CD4-positive, alpha-beta memory T cell (primary cell): ENCODE measurements around the gene GSE1. TPM values are rescaled to one million over a fixed set of nuclear protein-coding genes. Genes with fewer than 3 reads are reported as not detected.
A peak's percentile ranks its signal among the peaks of the same experiment; 100 is the strongest.

Experiments
- CTCF ChIA-PET: fragments of 350-600 bp; sonication (Branson Sonifier 250); formaldehyde crosslinking; loops from one replicate; lab custom pipeline; 2021; ENCODE audit warnings: inconsistent platforms; ENCODE audit not compliant: partially characterized antibody; lab: Charles Lee
- POLR2A ChIA-PET: fragments of 350-600 bp; sonication (Branson Sonifier 250); formaldehyde crosslinking; loops from one replicate; lab custom pipeline; 2021; ENCODE audit not compliant: partially characterized antibody; lab: Charles Lee
- DNase-seq, 5 donors: peaks; one replicate each; pipeline versions ENCODE4 v3.0.0 to v3.0.0-alpha.2; 2020 to 2022; ENCODE audit warnings: mixed read lengths in 1 of 5
- H3K27ac ChIP-seq: one replicate; pipeline ENCODE4 v1.7.0; 2013; ENCODE audit warnings: low read depth, low read length
- H3K27me3 ChIP-seq: 2 replicates; pipeline ENCODE4 v1.7.0; 2013; ENCODE audit warnings: mild to moderate bottlenecking, low read length, moderate library complexity; ENCODE audit not compliant: insufficient read depth
- H3K36me3 ChIP-seq: 2 replicates; pipeline ENCODE4 v1.7.0; 2013; ENCODE audit warnings: mild to moderate bottlenecking, low read length, moderate library complexity; ENCODE audit not compliant: insufficient read depth
- H3K4me1 ChIP-seq: 2 replicates; pipeline ENCODE4 v1.7.0; 2013; ENCODE audit warnings: mild to moderate bottlenecking, low read length, moderate library complexity; ENCODE audit not compliant: insufficient read depth
- H3K4me3 ChIP-seq, 2 donors: one replicate each; pipeline ENCODE4 v1.7.0; 2013; ENCODE audit warnings: low read length in 2 of 2, mild to moderate bottlenecking in 1 of 2
- H3K9me3 ChIP-seq, 2 donors: one replicate each; pipeline ENCODE4 v1.7.0; 2013; ENCODE audit warnings: low read length in 2 of 2, control low read depth in 1 of 2; ENCODE audit not compliant: control insufficient read depth in 1 of 2
- H3K27ac Mint-ChIP-seq, 7 donors: one replicate each; pipeline ENCODE4 v1.8.0; 2020 to 2021; ENCODE audit warnings: mixed read lengths in 7 of 7, mild to moderate bottlenecking in 6 of 7, inconsistent platforms in 3 of 7, moderate library complexity in 3 of 7
- H3K27me3 Mint-ChIP-seq, 2 donors: one replicate each; pipeline ENCODE4 v1.8.0; 2020 to 2021; ENCODE audit warnings: mixed read lengths in 2 of 2
- H3K36me3 Mint-ChIP-seq, 2 donors: one replicate each; pipeline ENCODE4 v1.8.0; 2020 to 2021; ENCODE audit warnings: mixed read lengths in 2 of 2, inconsistent platforms in 1 of 2, mild to moderate bottlenecking in 1 of 2
- H3K4me1 Mint-ChIP-seq, 4 donors: one replicate each; pipeline ENCODE4 v1.8.0; 2020 to 2021; ENCODE audit warnings: mixed read lengths in 4 of 4, mild to moderate bottlenecking in 1 of 4
- H3K4me3 Mint-ChIP-seq, 8 donors: one replicate each; pipeline ENCODE4 v1.8.0; 2020 to 2021; ENCODE audit warnings: mixed read lengths in 8 of 8, mild to moderate bottlenecking in 7 of 8, moderate library complexity in 6 of 8, inconsistent platforms in 3 of 8
- H3K9me3 Mint-ChIP-seq, 8 donors: one replicate each; pipeline ENCODE4 v1.8.0; 2020 to 2021; ENCODE audit warnings: mixed read lengths in 8 of 8, mild to moderate bottlenecking in 5 of 8, inconsistent platforms in 3 of 8, moderate library complexity in 1 of 8
- intact Hi-C: fragments of 100-400 bp; cut with micrococcal nuclease; formaldehyde crosslinking; loops from one replicate; pipeline ENCODE4 v1.15.1; 2023
- polyA plus RNA-seq, 2 donors: library from polyadenylated mRNA; unstranded; fragments of 300-500 nt; fragmentation: Illumina TruSeq; gene quantifications; one replicate each; pipeline ENCODE4 v1.2.3, GENCODE V29; 2021
- total RNA-seq, 2 experiments: library from RNA; stranded (reverse); gene quantifications; one replicate each; pipeline ENCODE4 v1.2.3, GENCODE V29; 2021

Gene GSE1
- total and polyA plus RNA-seq, 4 experiments from 2014 or later = 0.23 to 25.0 (median 13.1) TPM

GRCh38 chr16:85689285-85689949 lies 76.3 kb downstream of the GSE1 start:
- Mint-ChIP-seq H3K9me3 (no peaks in the 10 kb centered on the region), H3K27me3 (peaks cover 0 to 2% of the 10 kb centered on the region in 2 donors), H3K36me3 (no peaks in the 10 kb centered on the region), H3K4me3 (peak overlapping the region; percentile 42 to 81 (median 66)), H3K4me1 (peaks cover 0 to 14% (median 8%) of the 10 kb centered on the region in 4 donors), H3K27ac (peak overlapping the region in 2 of 7 donors; percentile 53 to 76)
- CTCF ChIA-PET = interaction anchor here (1.0 kb wide), 1 partner anchor 30 kb away, joined by 3 read pairs; no protein-coding TSS in a partner anchor
- Histone ChIP-seq H3K27me3 (no peaks in the 10 kb centered on the region), H3K4me1 (peaks cover 23% of the 10 kb centered on the region), H3K27ac (no peak overlapping the region), H3K4me3 (peak overlapping the region in 1 of 2 donors; percentile 22), H3K9me3 (no peaks in the 10 kb centered on the region), H3K36me3 (no peaks in the 10 kb centered on the region)
- POLR2A ChIA-PET = no interaction called here
- intact Hi-C loops = loop anchor here (1.0 to 10.0 kb wide), 5 partner anchors 14 to 1575 kb away; partner anchors contain the start of genes COX4I1, EMC8 and MBTPS1
- peak in 1 of 5 donors; percentile 4 for DNase-seq

- H3K9me3 ChIP-seq = no peaks in the 10 kb centered on the region
- no peak for DNase-seq
- POLR2A ChIA-PET = no interaction called here
- peaks cover 3% of the 10 kb centered on the region in 2 donors for H3K27me3 Mint-ChIP-seq
- intact Hi-C loops = loop anchor here (1.0 to 10.0 kb wide), 5 partner anchors 15 to 1575 kb away; partner anchors contain the start of genes COX4I1, EMC8 and MBTPS1
- peaks cover 0 to 14% (median 8%) of the 10 kb centered on the region in 4 donors for H3K4me1 Mint-ChIP-seq
- CTCF ChIA-PET = interaction anchor here (1.0 kb wide), 1 partner anchor 30 kb away, joined by 3 read pairs; no protein-coding TSS in a partner anchor
- H3K36me3 ChIP-seq = no peaks in the 10 kb centered on the region
- H3K27ac Mint-ChIP-seq = peak overlapping the region in 1 of 7 donors; percentile 24
- no peaks in the 10 kb centered on the region for H3K27me3 ChIP-seq
- peaks cover 23% of the 10 kb centered on the region for H3K4me1 ChIP-seq
- no peaks in the 10 kb centered on the region for H3K9me3 Mint-ChIP-seq
- no peak overlapping the region for H3K4me3 ChIP-seq
- no peaks in the 10 kb centered on the region for H3K36me3 Mint-ChIP-seq
- H3K27ac ChIP-seq = no peak overlapping the region
- H3K4me3 Mint-ChIP-seq = peak overlapping the region in 4 of 8 donors; percentile 15 to 46 (median 32)
Observed at GRCh38 chr16:85689950-85690320, 76.8 kb downstream of the GSE1 start.

GRCh38 chr16:85690469-85691064 lies 77.4 kb downstream of the GSE1 start:
- ChIA-PET POLR2A (no interaction called here), CTCF (interaction anchor here (1.0 kb wide), 1 partner anchor 29 kb away, joined by 3 read pairs; no protein-coding TSS in a partner anchor)
- no peak overlapping the region for H3K27ac ChIP-seq
- no peak overlapping the region for H3K27ac Mint-ChIP-seq
- DNase-seq = no peak
- H3K36me3 ChIP-seq = no peaks in the 10 kb centered on the region
- H3K9me3 Mint-ChIP-seq = no peaks in the 10 kb centered on the region
- peaks cover 4 to 6% of the 10 kb centered on the region in 2 donors for H3K27me3 Mint-ChIP-seq
- H3K27me3 ChIP-seq = no peaks in the 10 kb centered on the region
- no peaks in the 10 kb centered on the region for H3K36me3 Mint-ChIP-seq
- intact Hi-C loops = no loop called here
- H3K4me1 ChIP-seq = peaks cover 23% of the 10 kb centered on the region
- H3K4me3 Mint-ChIP-seq = peak overlapping the region in 1 of 8 donors; percentile 29
- H3K9me3 ChIP-seq = no peaks in the 10 kb centered on the region
- H3K4me1 Mint-ChIP-seq = peaks cover 0 to 14% (median 8%) of the 10 kb centered on the region in 4 donors
- H3K4me3 ChIP-seq = no peak overlapping the region

GRCh38 chr16:85695196-85696128 lies 82.3 kb downstream of the GSE1 start:
- Histone ChIP-seq H3K4me3 (no peak overlapping the region), H3K9me3 (no peaks in the 10 kb centered on the region), H3K4me1 (no peaks in the 10 kb centered on the region), H3K27me3 (no peaks in the 10 kb centered on the region), H3K36me3 (no peaks in the 10 kb centered on the region), H3K27ac (no peak overlapping the region)
- ChIA-PET CTCF (no interaction called here), POLR2A (interaction anchor here (1.4 kb wide), 1 partner anchor 19 kb away, joined by 3 read pairs; no protein-coding TSS in a partner anchor)
- no peak overlapping the region for H3K27ac Mint-ChIP-seq
- no peak for DNase-seq
- H3K4me1 Mint-ChIP-seq = no peaks in the 10 kb centered on the region
- no peaks in the 10 kb centered on the region for H3K36me3 Mint-ChIP-seq
- H3K4me3 Mint-ChIP-seq = no peak overlapping the region
- intact Hi-C loops = no loop called here
- H3K9me3 Mint-ChIP-seq = peaks cover 0 to 2% (median 0%) of the 10 kb centered on the region in 8 donors
- peaks cover 10 to 14% of the 10 kb centered on the region in 2 donors for H3K27me3 Mint-ChIP-seq

- DNase-seq = no peak
Observed at GRCh38 chr16:85696781-85697180, 83.7 kb downstream of the GSE1 start.

GRCh38 chr16:85697431-85697830 lies 84.3 kb downstream of the GSE1 start:
- no peaks in the 10 kb centered on the region for H3K4me1 Mint-ChIP-seq
- ChIA-PET POLR2A (interaction anchor here (1.3 kb wide), 1 partner anchor 17 kb away, joined by 3 read pairs; no protein-coding TSS in a partner anchor), CTCF (no interaction called here)
- H3K36me3 ChIP-seq = no peaks in the 10 kb centered on the region
- H3K27me3 Mint-ChIP-seq = peaks cover 10 to 14% of the 10 kb centered on the region in 2 donors
- DNase-seq = no peak
- peaks cover 0 to 7% (median 0%) of the 10 kb centered on the region in 8 donors for H3K9me3 Mint-ChIP-seq
- H3K9me3 ChIP-seq = no peaks in the 10 kb centered on the region
- intact Hi-C loops = no loop called here
- no peaks in the 10 kb centered on the region for H3K27me3 ChIP-seq
- no peak overlapping the region for H3K27ac ChIP-seq
- H3K4me3 ChIP-seq = no peak overlapping the region
- H3K4me3 Mint-ChIP-seq = no peak overlapping the region
- no peaks in the 10 kb centered on the region for H3K4me1 ChIP-seq
- no peaks in the 10 kb centered on the region for H3K36me3 Mint-ChIP-seq
- H3K27ac Mint-ChIP-seq = no peak overlapping the region

More at GRCh38 chr16:85696781-85697180, 83.7 kb downstream of the GSE1 start:
- peaks cover 0 to 5% (median 0%) of the 10 kb centered on the region in 8 donors for H3K9me3 Mint-ChIP-seq
- no peaks in the 10 kb centered on the region for H3K27me3 ChIP-seq
- ChIA-PET POLR2A (interaction anchor here (1.3 to 1.4 kb wide), 2 partner anchors 16 to 21 kb away, joined by 3 read pairs; no protein-coding TSS in a partner anchor), CTCF (no interaction called here)
- H3K27me3 Mint-ChIP-seq = peaks cover 10 to 14% of the 10 kb centered on the region in 2 donors
- H3K4me3 ChIP-seq = no peak overlapping the region
- no peaks in the 10 kb centered on the region for H3K4me1 ChIP-seq
- H3K9me3 ChIP-seq = no peaks in the 10 kb centered on the region
- H3K36me3 ChIP-seq = no peaks in the 10 kb centered on the region
- intact Hi-C loops = no loop called here
- no peak overlapping the region for H3K27ac Mint-ChIP-seq
- no peaks in the 10 kb centered on the region for H3K36me3 Mint-ChIP-seq
- no peak overlapping the region for H3K27ac ChIP-seq
- no peak overlapping the region for H3K4me3 Mint-ChIP-seq
- no peaks in the 10 kb centered on the region for H3K4me1 Mint-ChIP-seq
